Upper lobe of right lung (tissue), 1 donor: Measurements from ENCODE around the gene SLC2A6. TPM values are rescaled to one million over a fixed set of nuclear protein-coding genes. Genes with fewer than 3 reads are reported as not detected.

Experiments
- ATAC-seq: fragments of 200-7000 bp; cut with Tn5 transposase; one replicate; pipeline ENCODE4 v1.9.1; 2020; ENCODE audit warnings: mild to moderate bottlenecking, moderate library complexity
- DNase-seq: peaks from one replicate; pipeline ENCODE4 v3.0.0-alpha.2; 2020
- H3K27ac ChIP-seq: fragments of 200-600 bp; one replicate; pipeline ENCODE4 v1.8.0; 2022
- H3K27me3 ChIP-seq: fragments of 200-600 bp; one replicate; pipeline ENCODE4 v1.8.0; 2022; ENCODE audit warnings: mild to moderate bottlenecking
- H3K36me3 ChIP-seq: fragments of 200-600 bp; one replicate; pipeline ENCODE4 v1.8.0; 2022
- H3K4me1 ChIP-seq: fragments of 200-600 bp; one replicate; pipeline ENCODE4 v1.8.0; 2022
- H3K4me3 ChIP-seq: fragments of 200-600 bp; one replicate; pipeline ENCODE4 v1.8.0; 2022; ENCODE audit warnings: mild to moderate bottlenecking
- H3K9me3 ChIP-seq: fragments of 200-600 bp; one replicate; pipeline ENCODE4 v1.8.0; 2022
- CTCF ChIP-seq: fragments of 200-600 bp; IDR thresholded peaks from one replicate; pipeline ENCODE4 v1.8.0; 2022; ENCODE audit warnings: antibody characterized with exemption
- intact Hi-C: fragments of 100-400 bp; cut with DNase I; formaldehyde crosslinking; loops from one replicate; pipeline ENCODE4 v1.11.0; 2022
- total RNA-seq: library from RNA; stranded (reverse); fragmentation: NEBNext Ultra II Directional; extraction: Animal tissue kit (Norgen Biotek cat#: 25700); gene quantifications from one replicate; pipeline ENCODE4 v1.2.1, GENCODE V29; 2021
- donor health status: DM: no; HTN: yes; CAD: no; lungs with severe emphysema.

Gene SLC2A6
- total RNA-seq, 1 donor from 2014 or later = 11.4 TPM

- intact Hi-C loops = no loop called here
- no peak for TF ChIP-seq CTCF
- Histone ChIP-seq H3K36me3 (no peaks in the 10 kb centered on the region), H3K27me3 (peaks cover 4% of the 10 kb centered on the region), H3K27ac (no peak overlapping the region), H3K9me3 (no peaks in the 10 kb centered on the region), H3K4me3 (no peak overlapping the region), H3K4me1 (no peaks in the 10 kb centered on the region)
- ATAC-seq (no peak), DNase-seq (no peak)
Measured at GRCh38 chr9:133520121-133520835, 41.4 kb upstream of the SLC2A6 start.

GRCh38 chr9:133519693-133520092 lies 40.8 kb upstream of the SLC2A6 start:
- DNase-seq (no peak), ATAC-seq (no peak)
- no peak for TF ChIP-seq CTCF
- no peak overlapping the region for H3K27ac ChIP-seq
- no peaks in the 10 kb centered on the region for H3K36me3 ChIP-seq
- H3K27me3 ChIP-seq = peaks cover 4% of the 10 kb centered on the region
- H3K9me3 ChIP-seq = no peaks in the 10 kb centered on the region
- no peak overlapping the region for H3K4me3 ChIP-seq
- intact Hi-C loops = no loop called here
- peaks cover under 1% of the 10 kb centered on the region for H3K4me1 ChIP-seq

GRCh38 chr9:133518706-133519449 lies 40.0 kb upstream of the SLC2A6 start:
- no peak for TF ChIP-seq CTCF
- Histone ChIP-seq H3K4me3 (no peak overlapping the region), H3K27ac (no peak overlapping the region), H3K27me3 (peaks cover 4% of the 10 kb centered on the region), H3K36me3 (no peaks in the 10 kb centered on the region), H3K4me1 (peaks cover 4% of the 10 kb centered on the region), H3K9me3 (no peaks in the 10 kb centered on the region)
- DNase-seq (no peak), ATAC-seq (no peak)
- intact Hi-C loops = no loop called here

- Histone ChIP-seq H3K27me3 (peaks cover 4% of the 10 kb centered on the region), H3K9me3 (no peaks in the 10 kb centered on the region), H3K4me1 (peaks cover 8% of the 10 kb centered on the region), H3K27ac (no peak overlapping the region), H3K4me3 (no peak overlapping the region), H3K36me3 (no peaks in the 10 kb centered on the region)
- ATAC-seq = no peak
- no peak for TF ChIP-seq CTCF
- intact Hi-C loops = no loop called here
- no peak for DNase-seq
Measured at GRCh38 chr9:133518200-133518599, 39.3 kb upstream of the SLC2A6 start.

DNA sequence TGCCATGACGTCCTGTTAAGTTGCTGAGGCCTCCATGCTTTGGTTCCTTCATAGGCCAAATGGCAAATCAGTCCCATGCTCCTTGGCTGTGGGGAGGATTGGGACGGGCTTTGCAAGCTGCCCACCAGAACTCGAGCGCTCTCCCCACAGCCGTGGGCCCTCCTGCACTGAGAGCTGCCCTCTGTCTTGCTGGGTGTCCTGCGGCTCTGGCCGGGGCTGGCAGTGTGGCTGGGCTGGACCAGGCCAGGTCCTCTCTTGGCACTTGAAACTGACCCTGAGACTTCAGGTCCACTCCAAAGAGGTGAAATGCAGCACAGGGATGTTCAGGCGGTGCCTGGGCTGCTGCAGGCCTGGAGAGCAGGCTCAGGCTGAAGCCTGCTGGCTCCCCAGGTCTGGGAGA lies 38.8 kb upstream of the SLC2A6 start:
- H3K27me3 ChIP-seq = peaks cover 4% of the 10 kb centered on the region
- H3K36me3 ChIP-seq = no peaks in the 10 kb centered on the region
- no peaks in the 10 kb centered on the region for H3K9me3 ChIP-seq
- no peak for TF ChIP-seq CTCF
- H3K4me3 ChIP-seq = no peak overlapping the region
- DNase-seq (no peak), ATAC-seq (no peak)
- no peak overlapping the region for H3K27ac ChIP-seq
- H3K4me1 ChIP-seq = peaks cover 9% of the 10 kb centered on the region
- intact Hi-C loops = no loop called here
